Transverse colon (tissue), 4 donors: ENCODE results near the gene C9orf78. TPM values are rescaled to one million over a fixed set of nuclear protein-coding genes. Genes with fewer than 3 reads are reported as not detected.

ENCODE experiments used
- DNase-seq: peaks from one replicate; pipeline ENCODE4 v3.0.0-alpha.2; 2019
- H3K27ac ChIP-seq, 4 donors: fragments of 200-600 bp; sonication (generic); 2 replicates each; pipeline ENCODE4 v1.5.1; 2016 to 2018; ENCODE audit warnings: inconsistent platforms in 4 of 4
- H3K27me3 ChIP-seq: fragments of 200-600 bp; sonication (generic); 2 replicates; pipeline ENCODE4 v1.5.1; 2017; ENCODE audit warnings: inconsistent platforms
- H3K36me3 ChIP-seq, 4 donors: fragments of 200-600 bp; sonication (generic); 2 replicates each; pipeline ENCODE4 v1.5.1; 2017 to 2019; ENCODE audit warnings: inconsistent platforms in 4 of 4
- H3K4me1 ChIP-seq, 4 donors: fragments of 200-600 bp; sonication (generic); 2 replicates each; pipeline ENCODE4 v1.5.1; 2017 to 2020; ENCODE audit warnings: inconsistent platforms in 4 of 4
- H3K4me3 ChIP-seq, 4 donors: fragments of 200-600 bp; sonication (generic); 1 replicate in 1 of 4; 2 replicates in 3 of 4; pipeline versions ENCODE4 v1.5.1 to v1.6.1; 2017 to 2019; ENCODE audit warnings: inconsistent platforms in 4 of 4
- H3K9me3 ChIP-seq, 2 donors: fragments of 200-600 bp; sonication (generic); 2 replicates each; pipeline ENCODE4 v1.5.1; 2017 to 2019; ENCODE audit warnings: inconsistent platforms in 2 of 2
- EP300 ChIP-seq: sonication (generic); formaldehyde crosslinking; IDR thresholded peaks from one replicate; pipeline ENCODE4 v1.6.1; 2017; ENCODE audit warnings: antibody characterized with exemption, low read depth
- POLR2A ChIP-seq: fragments of 450-650 bp; IDR thresholded peaks from one replicate; pipeline ENCODE4 v1.6.1; 2016; ENCODE audit warnings: antibody characterized with exemption, mild to moderate bottlenecking, moderate library complexity
- POLR2AphosphoS5 ChIP-seq, 3 donors: sonication (generic); formaldehyde crosslinking; IDR thresholded peaks; one replicate each; pipeline ENCODE4 v1.6.1; 2016; ENCODE audit warnings: antibody characterized with exemption in 3 of 3
- WGBS, 2 donors: methylation state at CpG; one replicate each; pipeline ENCODE4 v1.1.5; 2018; ENCODE audit warnings: low coverage in 1 of 2; 5-methylcytosine and 5-hydroxymethylcytosine counted together
- in situ Hi-C, 4 donors: fragments of 200-750 bp; cut with MboI; loops; one replicate each; pipeline versions ENCODE4 v1.15.0 to v1.15.1; 2017; ENCODE audit warnings: low sequenced_read_pairs in 3 of 4, low pct_ligation_motif_present in 1 of 4, low pct_unique_long_range_greater_than_20kb in 1 of 4
- intact Hi-C: fragments of 100-400 bp; cut with DNase I; formaldehyde crosslinking; loops from one replicate; pipeline ENCODE4 v1.15.1; 2023; ENCODE audit warnings: low total_unique reads
- total RNA-seq, 4 donors: library from RNA; depleted of rRNA; stranded (reverse); fragments of >200 nt; gene quantifications; one replicate each; pipeline ENCODE4 v1.1.0, GENCODE V29; 2016
- TF ChIP-seq, protein P1 (sequence below), 5 experiments: fragments of 200-600 bp in 3 of 5; fragments of 450-650 bp in 2 of 5; sonication (generic) in 3 of 5; IDR thresholded peaks; 1 replicate in 2 of 5; 2 replicates in 3 of 5; pipeline ENCODE4 v1.5.1; 2016 to 2017; ENCODE audit warnings: antibody characterized with exemption in 5 of 5, inconsistent platforms in 3 of 5, mild to moderate bottlenecking in 2 of 5, moderate library complexity in 1 of 5

C9orf78 gene
- total RNA-seq, 4 donors from 2014 or later: 43.6 to 263 (median 47.7) TPM

DNA sequence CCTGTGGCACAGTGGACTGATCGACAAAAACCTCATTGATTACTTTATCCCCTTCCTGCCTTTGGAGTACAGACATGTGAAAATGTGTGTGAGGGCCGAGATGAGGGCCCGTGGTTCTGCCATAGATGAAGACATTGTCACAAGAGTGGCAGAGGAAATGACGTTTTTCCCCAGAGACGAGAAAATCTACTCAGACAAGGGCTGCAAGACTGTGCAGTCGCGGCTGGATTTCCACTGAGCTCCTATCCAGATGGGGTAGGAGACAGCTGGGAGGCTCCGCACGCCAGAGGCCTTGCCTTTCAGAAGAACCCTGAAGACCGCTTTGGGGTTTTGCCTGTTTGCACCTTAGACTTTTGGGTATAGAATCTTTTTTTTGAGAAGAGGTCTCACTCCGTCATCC lies 25.7 kb downstream of the C9orf78 start:
- no peaks in the 10 kb centered on the region for H3K27me3 ChIP-seq
- H3K4me3 ChIP-seq: no peak overlapping the region
- intact Hi-C loops: no loop called here
- peaks cover 0 to 7% (median 2%) of the 10 kb centered on the region in 4 donors for H3K36me3 ChIP-seq
- H3K4me1 ChIP-seq: peaks cover under 1 to 54% (median 25%) of the 10 kb centered on the region in 4 donors
- WGBS, 2 donors: 85 to 89% methylated on average over 5 to 11 of the region's 11 CpGs
- H3K9me3 ChIP-seq: no peaks in the 10 kb centered on the region
- in situ Hi-C loops: no loop called here
- TF ChIP-seq, protein P1, sequence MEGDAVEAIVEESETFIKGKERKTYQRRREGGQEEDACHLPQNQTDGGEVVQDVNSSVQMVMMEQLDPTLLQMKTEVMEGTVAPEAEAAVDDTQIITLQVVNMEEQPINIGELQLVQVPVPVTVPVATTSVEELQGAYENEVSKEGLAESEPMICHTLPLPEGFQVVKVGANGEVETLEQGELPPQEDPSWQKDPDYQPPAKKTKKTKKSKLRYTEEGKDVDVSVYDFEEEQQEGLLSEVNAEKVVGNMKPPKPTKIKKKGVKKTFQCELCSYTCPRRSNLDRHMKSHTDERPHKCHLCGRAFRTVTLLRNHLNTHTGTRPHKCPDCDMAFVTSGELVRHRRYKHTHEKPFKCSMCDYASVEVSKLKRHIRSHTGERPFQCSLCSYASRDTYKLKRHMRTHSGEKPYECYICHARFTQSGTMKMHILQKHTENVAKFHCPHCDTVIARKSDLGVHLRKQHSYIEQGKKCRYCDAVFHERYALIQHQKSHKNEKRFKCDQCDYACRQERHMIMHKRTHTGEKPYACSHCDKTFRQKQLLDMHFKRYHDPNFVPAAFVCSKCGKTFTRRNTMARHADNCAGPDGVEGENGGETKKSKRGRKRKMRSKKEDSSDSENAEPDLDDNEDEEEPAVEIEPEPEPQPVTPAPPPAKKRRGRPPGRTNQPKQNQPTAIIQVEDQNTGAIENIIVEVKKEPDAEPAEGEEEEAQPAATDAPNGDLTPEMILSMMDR (IDR thresholded peaks at IDR 0.05): no peak
- no peak for TF ChIP-seq EP300
- no peak for TF ChIP-seq POLR2AphosphoS5 (IDR thresholded peaks at IDR 0.05)
- no peak for TF ChIP-seq POLR2A
- DNase-seq: no peak
- no peak overlapping the region for H3K27ac ChIP-seq

DNA sequence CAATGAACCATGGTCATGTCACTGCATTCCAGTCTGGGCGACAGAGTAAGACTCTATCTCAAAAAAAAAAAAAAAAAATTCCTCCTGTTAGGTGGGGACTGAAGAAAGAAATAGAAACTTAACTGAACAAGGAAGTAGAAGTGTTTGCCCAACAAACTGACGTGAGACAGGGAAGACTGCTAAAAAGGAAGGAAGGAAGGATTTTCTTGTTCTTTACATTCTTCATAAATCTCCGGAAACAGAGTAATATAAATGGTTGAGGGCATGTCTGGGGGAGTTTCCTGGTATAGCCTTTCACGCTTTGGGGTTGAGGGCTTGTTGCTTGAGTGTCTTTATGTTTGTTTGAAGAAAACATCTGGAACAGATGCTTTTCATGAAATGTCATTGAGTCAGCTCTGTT lies 29.0 kb downstream of the C9orf78 start:
- peaks cover 0 to 4% (median 0%) of the 10 kb centered on the region in 4 donors for H3K36me3 ChIP-seq
- H3K27ac ChIP-seq: peak overlapping the region; percentile 49 to 78 (median 64)
- DNase-seq: no peak
- in situ Hi-C loops: no loop called here
- no peaks in the 10 kb centered on the region for H3K9me3 ChIP-seq
- peaks cover 6 to 51% (median 23%) of the 10 kb centered on the region in 4 donors for H3K4me1 ChIP-seq
- 27 to 39% methylated on average over 3 to 4 of the region's 4 CpGs for WGBS, 2 donors
- H3K4me3 ChIP-seq: no peak overlapping the region
- TF ChIP-seq, protein P1 (IDR thresholded peaks at IDR 0.05): no peak
- TF ChIP-seq EP300: no peak
- no peak for TF ChIP-seq POLR2AphosphoS5 (IDR thresholded peaks at IDR 0.05)
- no peak for TF ChIP-seq POLR2A
- H3K27me3 ChIP-seq: no peaks in the 10 kb centered on the region
- intact Hi-C loops: no loop called here

DNA sequence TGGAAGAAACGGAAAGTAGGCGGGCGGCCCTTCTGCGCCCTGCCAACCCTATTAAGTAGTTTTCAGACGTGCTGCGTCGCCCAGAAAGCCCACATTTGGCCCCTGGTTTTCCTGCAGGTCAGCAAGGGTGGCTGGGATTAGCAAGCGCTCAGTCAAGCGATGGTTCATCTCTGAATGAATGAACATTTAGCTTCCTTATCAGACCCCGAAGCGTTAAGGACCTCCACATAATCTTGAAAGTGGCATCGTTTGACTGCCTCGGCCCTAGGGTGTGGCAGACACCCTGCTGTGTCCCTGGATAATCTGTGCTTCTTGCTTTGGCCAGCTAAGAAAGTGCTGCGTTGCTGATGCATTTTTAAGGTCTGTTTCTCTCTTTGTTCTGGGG lies 31.4 kb downstream of the C9orf78 start:
- TF ChIP-seq POLR2A (no peak), POLR2AphosphoS5 (IDR thresholded peaks at IDR 0.05) (no peak), EP300 (no peak)
- TF ChIP-seq, protein P1 (IDR thresholded peaks at IDR 0.05): no peak

GRCh38 chr9:129802833-129803675 lies 32.0 kb downstream of the C9orf78 start, which contains the start of gene TOR1B:
TSS of gene TOR1B (plus strand) at chr9:129803184. CDS start at chr9:129803213, 29 bp downstream.
- Histone ChIP-seq H3K4me3 (peak within 1 kb of the TSS; percentile 80 to 97 (median 82)), H3K27ac (peak within 1 kb of the TSS; percentile 93 to 95 (median 94)), H3K9me3 (no peaks in the 10 kb centered on the region), H3K36me3 (no peaks in the 10 kb centered on the region), H3K4me1 (peaks cover 6 to 36% (median 14%) of the 10 kb centered on the region in 4 donors), H3K27me3 (no peaks in the 10 kb centered on the region)
- peak; percentile 96 for DNase-seq
- in situ Hi-C loops (no loop called here), intact Hi-C loops (no loop called here)
- WGBS, 2 donors: 1% methylated on average over 51 of the region's 93 CpGs; no CpG with 5 or more reads in 1 of the 2 donors
- peak; percentile 90 for TF ChIP-seq POLR2A
- no peak for TF ChIP-seq EP300
- TF ChIP-seq, protein P1 (IDR thresholded peaks at IDR 0.05): no peak
- TF ChIP-seq POLR2AphosphoS5 (IDR thresholded peaks at IDR 0.05): peak; percentile 96 to 98 (median 97)

More for the DNA sequence above, 31.4 kb downstream of the C9orf78 start:
- Histone ChIP-seq H3K9me3 (no peaks in the 10 kb centered on the region), H3K4me3 (peak overlapping the region; percentile 80 to 97 (median 82)), H3K27ac (peak overlapping the region; percentile 93 to 95 (median 94)), H3K36me3 (no peaks in the 10 kb centered on the region), H3K27me3 (no peaks in the 10 kb centered on the region), H3K4me1 (peaks cover 6 to 36% (median 14%) of the 10 kb centered on the region in 4 donors)
- intact Hi-C loops (no loop called here), in situ Hi-C loops (no loop called here)
- DNase-seq: no peak
- WGBS, 2 donors: 0 to 1% methylated on average over 2 to 14 of the region's 14 CpGs
